GM12878 (cell line): Measurements from ENCODE around the gene SLC4A5. TPM values are rescaled to one million over a fixed set of nuclear protein-coding genes. Genes with fewer than 3 reads are reported as not detected.

Experiments
- ATAC-seq: fragments of 200-7000 bp; cut with Tn5 transposase; 3 replicates; pipeline ENCODE4 v1.9.1; 2020; ENCODE audit warnings: mild to moderate bottlenecking, moderate library complexity
- BruUV-seq: library from RNA; stranded (reverse); fragments of 400-500 nt; replicated peaks from 2 replicates; lab custom pipeline; 2021; lab: Mats Ljungman, UMichigan
- CTCF ChIA-PET: fragments of 300-600 bp; sonication (Branson Sonifier 250); formaldehyde crosslinking; extraction: SDS; loops from one replicate; lab custom pipeline; 2021; ENCODE audit warnings: inconsistent platforms; lab: Yijun Ruan, JAX
- POLR2A ChIA-PET: fragments of 350-600 bp; formaldehyde crosslinking; extraction: SDS; loops from one replicate; lab custom pipeline; 2021; ENCODE audit warnings: inconsistent platforms; lab: Charles Lee
- RAD21 ChIA-PET: fragments of 300-600 bp; sonication (Branson Sonifier 250); formaldehyde crosslinking; loops from one replicate; lab custom pipeline; 2023; ENCODE audit warnings: antibody characterized with exemption; ENCODE audit not compliant: unreplicated experiment; lab: Charles Lee
- SMC1A ChIA-PET: fragments of 300-600 bp; sonication (Branson Sonifier 250); formaldehyde crosslinking; loops from one replicate; lab custom pipeline; 2023; ENCODE audit not compliant: unreplicated experiment, uncharacterized antibody; lab: Charles Lee
- DNase-seq: peaks from one replicate; pipeline ENCODE4 v3.0.0-alpha.2; 2011; ENCODE audit warnings: low read depth, low spot score
- FAIRE-seq: peaks from 3 replicates; lab custom pipeline; 2011; peaks lifted over from hg19 to GRCh38; lab: Jason Lieb, UNC
- H2AFZ ChIP-seq: 2 replicates; pipeline ENCODE4 v1.6.0; 2011; ENCODE audit warnings: low read depth, low read length, control low read depth; ENCODE audit not compliant: control insufficient read depth
- H3K27ac ChIP-seq: 2 replicates; pipeline ENCODE4 v1.5.1; 2011; ENCODE audit warnings: control low read depth; ENCODE audit not compliant: control insufficient read depth, insufficient read depth
- H3K27me3 ChIP-seq, 2 experiments: replicated peaks in 1 of 2; 2 replicates each; pipeline versions ENCODE4 v1.6.0 to v1.6.1; 2011; ENCODE audit warnings: low read length in 1 of 2; ENCODE audit not compliant: control insufficient read depth in 2 of 2, insufficient read depth in 2 of 2
- H3K36me3 ChIP-seq, 2 experiments: 2 replicates each; pipeline ENCODE4 v1.5.1; 2011; ENCODE audit warnings: low read length in 1 of 2; ENCODE audit not compliant: control insufficient read depth in 2 of 2, insufficient read depth in 2 of 2
- H3K4me1 ChIP-seq: 2 replicates; pipeline ENCODE4 v1.6.1; 2011; ENCODE audit warnings: mild to moderate bottlenecking, low read length, moderate library complexity, mixed read lengths; ENCODE audit not compliant: control insufficient read depth, insufficient read depth
- H3K4me2 ChIP-seq: 2 replicates; pipeline ENCODE4 v1.6.0; 2011; ENCODE audit warnings: control low read depth; ENCODE audit not compliant: control insufficient read depth, insufficient read depth
- H3K4me3 ChIP-seq: fragments of 200-600 bp; sonication (generic); 2 replicates; pipeline ENCODE4 v1.5.1; 2016
- H3K79me2 ChIP-seq: 2 replicates; pipeline ENCODE4 v1.6.0; 2011; ENCODE audit warnings: low read length; ENCODE audit not compliant: control insufficient read depth, insufficient read depth
- H3K9ac ChIP-seq: 2 replicates; pipeline ENCODE4 v1.8.0; 2011; ENCODE audit warnings: low read length, control low read depth, mixed read lengths; ENCODE audit not compliant: control insufficient read depth, insufficient read depth
- H3K9me3 ChIP-seq: replicated peaks from 3 replicates; pipeline ENCODE4 v1.5.1; 2011; ENCODE audit warnings: mild to moderate bottlenecking, low read length; ENCODE audit not compliant: control insufficient read depth, insufficient read depth
- H4K20me1 ChIP-seq: 2 replicates; pipeline ENCODE4 v1.6.0; 2011; ENCODE audit not compliant: control insufficient read depth, insufficient read depth
- CBX5 ChIP-seq: sonication (generic); IDR thresholded peaks from 2 replicates; pipeline ENCODE4 v1.6.1; 2016; ENCODE audit warnings: low read depth, moderate library complexity, mild to moderate bottlenecking, inconsistent platforms
- CEBPZ ChIP-seq: fragments of 150-350 bp; IDR thresholded peaks from 2 replicates; pipeline ENCODE4 v1.6.1; 2016; ENCODE audit warnings: low read depth, low read length
- CHD4 ChIP-seq: fragments of 200-600 bp; sonication (generic); IDR thresholded peaks from 2 replicates; pipeline ENCODE4 v1.6.1; 2016; ENCODE audit warnings: mild to moderate bottlenecking
- NFIC ChIP-seq: IDR thresholded peaks from 2 replicates; pipeline ENCODE4 v1.6.1; 2012; ENCODE audit warnings: low read depth, mild to moderate bottlenecking, inconsistent platforms, low read length, moderate library complexity
- NR2C1 ChIP-seq: fragments of 450-650 bp; IDR thresholded peaks from 2 replicates; pipeline ENCODE4 v1.6.1; 2017; ENCODE audit warnings: antibody characterized with exemption, mild to moderate bottlenecking, moderate library complexity
- POLR2A ChIP-seq: IDR thresholded peaks from 2 replicates; pipeline ENCODE4 v1.6.1; 2011; ENCODE audit warnings: low read depth, mild to moderate bottlenecking, low read length
- SMAD1 ChIP-seq: fragments of 450-650 bp; IDR thresholded peaks from 2 replicates; pipeline ENCODE4 v1.6.1; 2018; ENCODE audit warnings: mild to moderate bottlenecking, low read depth; ENCODE audit not compliant: partially characterized antibody
- SUZ12 ChIP-seq: fragments of 200-600 bp; sonication (generic); IDR thresholded peaks from one replicate; pipeline ENCODE4 v1.6.1; 2018; ENCODE audit warnings: antibody characterized with exemption, mild to moderate bottlenecking; ENCODE audit not compliant: unreplicated experiment
- USF1 ChIP-seq: IDR thresholded peaks from 2 replicates; pipeline ENCODE4 v1.6.1; 2011; ENCODE audit warnings: borderline replicate concordance, low read depth, mild to moderate bottlenecking, moderate library complexity, mixed read lengths, low read length; ENCODE audit not compliant: insufficient read depth; ENCODE audit errors: extremely low read length
- USF2 ChIP-seq: IDR thresholded peaks from 2 replicates; pipeline ENCODE4 v1.6.1; 2011; ENCODE audit warnings: low read depth, low read length, improper control_type of control experiment, borderline replicate concordance
- ZBED1 ChIP-seq: IDR thresholded peaks from 2 replicates; pipeline ENCODE4 v1.6.1; 2016; ENCODE audit warnings: borderline replicate concordance
- WGBS: methylation state at CpG from one replicate; pipeline ENCODE4 v1.1.6; 2016; ENCODE audit warnings: low lambda C conversion rate; ENCODE audit not compliant: insufficient replicate concordance, insufficient coverage; ENCODE audit errors: missing lambda C conversion rate; 5-methylcytosine and 5-hydroxymethylcytosine counted together
- in situ Hi-C: fragments of 300-500 bp; cut with MboI; formaldehyde crosslinking; loops from 9 replicates; pipeline ENCODE4 v1.14.3; 2018; ENCODE audit warnings: mixed read lengths
- intact Hi-C: fragments of 100-400 bp; cut with micrococcal nuclease; formaldehyde crosslinking; loops from one replicate; pipeline ENCODE4 v1.14.2; 2022; ENCODE audit not compliant: unreplicated experiment
- polyA plus RNA-seq, 11 experiments: library from polyadenylated mRNA; depleted of rRNA in 4 of 11; unstranded in 6 of 11; stranded (reverse) in 5 of 11; fragments of >200 nt; fragmentation: Nextera tagmentation in 4 of 11; fragmentation: Illumina TruSeq in 1 of 11; extraction: Ambion mirVana in 4 of 11; extraction: Trizol in 1 of 11; gene quantifications; 1 replicate in 1 of 11; 2 replicates in 10 of 11; pipeline versions ENCODE4 v1.2.1 to v1.2.3, GENCODE V29; 2011 to 2016; ENCODE audit warnings: inconsistent platforms in 2 of 11, missing spikeins in 2 of 11, low read depth in 1 of 11
- total RNA-seq, 4 experiments: library from RNA; depleted of rRNA in 3 of 4; stranded (reverse); fragments of >200 nt in 3 of 4; fragmentation: Illumina TruSeq in 1 of 4; extraction: Trizol in 1 of 4; gene quantifications; 2 replicates each; pipeline versions ENCODE4 v1.2.1 to v1.2.3, GENCODE V29; 2013 to 2021

Gene SLC4A5
- total and polyA plus RNA-seq, 10 of the 15 experiments (the other 5 are each of a cell fraction or from before 2014, with no cell fraction given): 0.15 to 4.7 (median 1.6) TPM

- ChIA-PET CTCF (interaction anchor here (1.5 kb wide), 1 partner anchor 50 kb away, joined by 5 read pairs; no protein-coding TSS in a partner anchor), RAD21 (no interaction called here), SMC1A (no interaction called here), POLR2A (no interaction called here)
- intact Hi-C loops (no loop called here), in situ Hi-C loops (no loop called here)
- no peak overlapping the region for H3K4me2 ChIP-seq
- FAIRE-seq (no peak), DNase-seq (no peak), ATAC-seq (no peak)
- H3K9ac ChIP-seq: no peak overlapping the region
- H3K4me3 ChIP-seq: no peak overlapping the region
- peaks cover 19% of the 10 kb centered on the region for H3K79me2 ChIP-seq
- H3K4me1 ChIP-seq: no peaks in the 10 kb centered on the region
- no peak overlapping the region for H3K27ac ChIP-seq
- no TSS peak for BruUV-seq
- H3K36me3 ChIP-seq: no peaks in the 10 kb centered on the region; a peak in 1 of 4 replicates
- H3K9me3 ChIP-seq: no peaks in the 10 kb centered on the region
- H3K27me3 ChIP-seq: no peaks in the 10 kb centered on the region
- 92% methylated on average over 8 of the region's 8 CpGs for WGBS
- H4K20me1 ChIP-seq: peaks cover 3% of the 10 kb centered on the region; the same call in 1 of the 2 replicates
- H2AFZ ChIP-seq: no peak overlapping the region
- no peak for TF ChIP-seq USF2
- TF ChIP-seq SMAD1: no peak
Observed at GRCh38 chr2:74385396-74385795, 42.2 kb upstream of the SLC4A5 start.

DNA sequence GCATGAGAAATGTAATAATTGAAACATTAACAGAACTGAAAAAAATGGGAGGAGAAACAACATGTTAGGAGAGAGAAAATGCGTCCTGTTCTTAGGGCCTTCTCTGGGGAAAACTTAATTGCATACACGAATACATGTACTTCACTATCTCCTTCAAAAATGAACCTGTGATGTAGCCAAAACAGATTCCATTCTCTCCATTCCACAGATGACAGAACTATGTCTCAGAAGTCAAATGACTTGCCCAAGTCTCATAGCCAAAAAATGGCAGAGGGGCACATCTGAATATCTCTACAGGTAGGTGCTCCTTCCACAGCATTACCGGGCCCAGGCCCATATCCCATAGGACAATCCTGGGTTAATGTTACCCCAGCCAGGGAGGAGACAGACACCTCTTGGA, 40.8 kb upstream of the SLC4A5 start:
- SMC1A ChIA-PET: no interaction called here
- Histone ChIP-seq H3K4me2 (no peak overlapping the region), H3K9ac (no peak overlapping the region), H3K4me1 (no peaks in the 10 kb centered on the region; the same call in 1 of the 2 replicates), H4K20me1 (peaks cover 9% of the 10 kb centered on the region; the same call in 1 of the 2 replicates), H3K27ac (no peak overlapping the region), H2AFZ (no peak overlapping the region), H3K36me3 (no peaks in the 10 kb centered on the region; a peak in 1 of 4 replicates), H3K9me3 (no peaks in the 10 kb centered on the region), H3K27me3 (no peaks in the 10 kb centered on the region), H3K79me2 (peaks cover 15% of the 10 kb centered on the region), H3K4me3 (no peak overlapping the region)
- in situ Hi-C loops: no loop called here
- RAD21 ChIA-PET: no interaction called here
- 89% methylated on average over 3 of the region's 3 CpGs for WGBS
- intact Hi-C loops: no loop called here
- POLR2A ChIA-PET: no interaction called here
- no peak for FAIRE-seq
- no peak for DNase-seq
- CTCF ChIA-PET: no interaction called here
- no TSS peak for BruUV-seq
- ATAC-seq: no peak
- TF ChIP-seq SUZ12: no peak
- TF ChIP-seq CHD4: no peak
- TF ChIP-seq POLR2A: no peak
- TF ChIP-seq ZBED1: no peak
- no peak for TF ChIP-seq SMAD1
- no peak for TF ChIP-seq NR2C1
- no peak for TF ChIP-seq NFIC
- no peak for TF ChIP-seq CEBPZ
- TF ChIP-seq CBX5: no peak
- TF ChIP-seq USF1: no peak
